ENCODE measurements around the gene GLDC. TPM values are rescaled to one million over a fixed set of nuclear protein-coding genes. Genes with fewer than 3 reads are reported as not detected.
A peak's percentile ranks its signal among the peaks of the same experiment; 100 is the strongest.
"Not testable (repeated sequence)": the region's sequence is repeated elsewhere in the genome, so short reads cannot be mapped to it uniquely, and the experiment has no call there.

GLDC gene
- not detected for total RNA-seq

- DNase-seq, result no peak
Measured at GRCh38 chr9:6645355-6646292, at the start of gene GLDC. Gene GLDC, minus strand, starts transcription at chr9:6645729. Its CDS starts 230 bp downstream, at chr9:6645499.

- DNase-seq, result no peak
Measured at GRCh38 chr9:6692881-6693361, 47.4 kb upstream of the GLDC start.

- no peak for DNase-seq
Measured at GRCh38 chr9:6692433-6692832, 46.9 kb upstream of the GLDC start.

- DNase-seq, result not testable (repeated sequence)
Measured at GRCh38 chr9:6690675-6691070, 45.1 kb upstream of the GLDC start.

GRCh38 chr9:6689893-6690674, 44.6 kb upstream of the GLDC start:
- no peak for DNase-seq

- DNase-seq, result no peak
Measured at GRCh38 chr9:6687180-6687579, 41.7 kb upstream of the GLDC start.

GRCh38 chr9:6686396-6686795, 40.9 kb upstream of the GLDC start:
- no peak for DNase-seq

GRCh38 chr9:6681957-6682501, 36.5 kb upstream of the GLDC start:
- no peak for DNase-seq

GRCh38 chr9:6681147-6681956, 35.8 kb upstream of the GLDC start:
- DNase-seq, result peak; percentile 87

GRCh38 chr9:6680797-6681146, 35.2 kb upstream of the GLDC start:
- DNase-seq, result peak; percentile 40

GRCh38 chr9:6677803-6678202, 32.3 kb upstream of the GLDC start:
- no peak for DNase-seq

GRCh38 chr9:6676254-6676921, 30.9 kb upstream of the GLDC start:
- DNase-seq, result no peak

GRCh38 chr9:6675268-6675667, 29.7 kb upstream of the GLDC start:
- DNase-seq, result no peak

GRCh38 chr9:6673326-6674025, 27.9 kb upstream of the GLDC start:
- no peak for DNase-seq

GRCh38 chr9:6672118-6672517, 26.6 kb upstream of the GLDC start:
- no peak for DNase-seq

- no peak for DNase-seq
Measured at GRCh38 chr9:6671416-6671815, 25.9 kb upstream of the GLDC start.

GRCh38 chr9:6669881-6670280, 24.4 kb upstream of the GLDC start:
- no peak for DNase-seq

- no peak for DNase-seq
Measured at GRCh38 chr9:6667633-6668280, 22.2 kb upstream of the GLDC start.

- DNase-seq, result no peak
Measured at GRCh38 chr9:6667080-6667479, 21.6 kb upstream of the GLDC start.

- no peak for DNase-seq
Measured at GRCh38 chr9:6665628-6666027, 20.1 kb upstream of the GLDC start.

- no peak for DNase-seq
Measured at GRCh38 chr9:6664204-6664680, 18.7 kb upstream of the GLDC start.
